Gastroesophageal sphincter (tissue), 4 donors: ENCODE measurements around the gene FAM136A. TPM values are rescaled to one million over a fixed set of nuclear protein-coding genes. Genes with fewer than 3 reads are reported as not detected.
A peak's percentile ranks its signal among the peaks of the same experiment; 100 is the strongest.

Experiments used
- ATAC-seq: fragments of 150-250 bp; one replicate; pipeline ENCODE4 v1.9.1; 2016; ENCODE audit warnings: mild to moderate bottlenecking, moderate library complexity
- H3K27ac ChIP-seq, 4 donors: fragments of 200-600 bp; sonication (generic) in 3 of 4; 1 replicate in 3 of 4; 2 replicates in 1 of 4; pipeline ENCODE4 v1.5.1; 2016 to 2019
- H3K27me3 ChIP-seq: fragments of 200-600 bp; sonication (generic); one replicate; pipeline ENCODE4 v1.5.1; 2019
- H3K36me3 ChIP-seq, 2 donors: fragments of 200-600 bp; sonication (generic); one replicate each; pipeline ENCODE4 v1.5.1; 2019; ENCODE audit warnings: control low read depth in 1 of 2
- H3K4me1 ChIP-seq, 3 donors: fragments of 200-600 bp; sonication (generic); 1 replicate in 2 of 3; 2 replicates in 1 of 3; pipeline ENCODE4 v1.5.1; 2016 to 2019; ENCODE audit warnings: control low read depth in 2 of 3
- H3K4me3 ChIP-seq, 2 donors: fragments of 200-600 bp; sonication (generic); one replicate each; pipeline ENCODE4 v1.5.1; 2019; ENCODE audit warnings: mild to moderate bottlenecking in 1 of 2, moderate library complexity in 1 of 2
- H3K9me3 ChIP-seq, 3 donors: fragments of 200-600 bp; sonication (generic); one replicate each; pipeline ENCODE4 v1.5.1; 2017 to 2019; ENCODE audit warnings: control low read depth in 2 of 3
- CTCF ChIP-seq, 4 experiments: fragments of 200-600 bp in 2 of 4; fragments of 450-650 bp in 2 of 4; sonication (generic) in 1 of 4; IDR thresholded peaks; one replicate each; pipeline ENCODE4 v1.5.1; 2017 to 2019; ENCODE audit warnings: antibody characterized with exemption in 4 of 4, mild to moderate bottlenecking in 2 of 4, moderate library complexity in 2 of 4
- EP300 ChIP-seq: sonication (generic); formaldehyde crosslinking; IDR thresholded peaks from one replicate; pipeline ENCODE4 v1.6.1; 2017; ENCODE audit warnings: antibody characterized with exemption, mild to moderate bottlenecking
- POLR2A ChIP-seq, 2 donors: fragments of 450-650 bp; IDR thresholded peaks; one replicate each; pipeline ENCODE4 v1.6.1; 2017; ENCODE audit warnings: antibody characterized with exemption in 2 of 2, mild to moderate bottlenecking in 2 of 2, moderate library complexity in 1 of 2
- POLR2AphosphoS5 ChIP-seq: sonication (generic); formaldehyde crosslinking; IDR thresholded peaks from one replicate; pipeline ENCODE4 v1.6.1; 2017; ENCODE audit warnings: antibody characterized with exemption
- WGBS, 2 donors: methylation state at CpG; one replicate each; pipeline ENCODE4 v1.1.5; 2018; ENCODE audit warnings: low coverage in 1 of 2; 5-methylcytosine and 5-hydroxymethylcytosine counted together
- total RNA-seq, 4 donors: library from RNA; depleted of rRNA; stranded (reverse); fragments of >200 nt; gene quantifications; one replicate each; pipeline ENCODE4 v1.1.0, GENCODE V29; 2016

The FAM136A gene
- 10 to 100 TPM; 17.9 to 33.0 (median 27.0) TPM for total RNA-seq

- peak; percentile 93 for ATAC-seq
- no peaks in the 10 kb centered on the region for H3K9me3 ChIP-seq
- H3K4me1 ChIP-seq, result peaks cover 0 to 17% (median 7%) of the 10 kb centered on the region in 3 donors
- H3K27me3 ChIP-seq, result no peaks in the 10 kb centered on the region
- 0 to 2% methylated on average over 5 to 9 of the region's 79 CpGs for WGBS, 2 donors
- TF ChIP-seq POLR2AphosphoS5 (peak; percentile 10), POLR2A (IDR thresholded peaks at IDR 0.05) (peak in 1 of 2 donors; percentile 18), EP300 (no peak), CTCF (IDR thresholded peaks at IDR 0.05) (peak; percentile 90 to 98 (median 97))
- peak within 1 kb of the TSS; percentile 7 to 92 (median 88) for H3K27ac ChIP-seq
- peak within 1 kb of the TSS; percentile 60 to 93 for H3K4me3 ChIP-seq
- peaks cover 0 to 38% of the 10 kb centered on the region in 2 donors for H3K36me3 ChIP-seq
Observed at GRCh38 chr2:70301344-70302194, at the start of gene FAM136A. TSS of gene FAM136A (minus strand) at chr2:70302067. CDS start at chr2:70302011, 56 bp downstream.

DNA sequence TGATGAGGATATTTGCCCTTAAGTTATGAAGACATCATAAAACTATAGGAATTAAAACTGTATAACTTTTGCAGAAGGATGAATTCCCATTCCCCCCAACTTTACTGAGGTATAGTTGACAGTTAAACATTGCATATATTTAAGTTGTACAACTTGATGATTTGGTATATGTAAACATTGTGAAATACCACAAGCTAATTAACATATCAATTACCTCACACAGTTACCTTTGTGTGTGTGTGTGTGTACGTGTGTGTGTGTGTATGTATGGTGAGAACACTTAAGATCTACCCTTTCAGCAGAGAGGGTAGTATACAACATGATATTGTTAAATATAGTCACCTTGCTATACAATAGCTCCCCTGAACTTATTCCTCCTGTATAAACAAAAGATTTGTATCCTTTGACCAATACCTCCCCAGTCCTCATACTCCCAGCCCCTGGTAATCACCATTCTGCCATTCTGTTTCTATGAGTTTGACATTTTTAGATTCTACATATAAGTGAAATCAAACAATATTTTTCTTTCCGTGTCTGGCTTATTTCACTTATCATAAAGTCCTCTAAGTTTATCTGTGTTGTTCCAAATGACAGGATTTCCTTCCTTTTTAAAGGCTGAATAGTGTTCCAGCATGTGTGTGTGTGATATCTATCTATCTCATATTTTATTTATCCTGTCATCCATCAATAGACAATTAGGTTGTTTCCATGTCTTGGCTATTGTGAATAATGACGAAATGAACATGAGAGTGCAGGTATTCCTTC lies 48.2 kb upstream of the FAM136A start:
- Histone ChIP-seq H3K9me3 (no peaks in the 10 kb centered on the region), H3K4me3 (no peak overlapping the region), H3K36me3 (no peaks in the 10 kb centered on the region), H3K4me1 (no peaks in the 10 kb centered on the region), H3K27ac (no peak overlapping the region), H3K27me3 (peaks cover 26% of the 10 kb centered on the region)
- TF ChIP-seq POLR2AphosphoS5 (no peak), EP300 (no peak), CTCF (IDR thresholded peaks at IDR 0.05) (no peak), POLR2A (IDR thresholded peaks at IDR 0.05) (no peak)
- no peak for ATAC-seq
- 51 to 76% methylated on average over 3 of the region's 3 CpGs for WGBS, 2 donors

DNA sequence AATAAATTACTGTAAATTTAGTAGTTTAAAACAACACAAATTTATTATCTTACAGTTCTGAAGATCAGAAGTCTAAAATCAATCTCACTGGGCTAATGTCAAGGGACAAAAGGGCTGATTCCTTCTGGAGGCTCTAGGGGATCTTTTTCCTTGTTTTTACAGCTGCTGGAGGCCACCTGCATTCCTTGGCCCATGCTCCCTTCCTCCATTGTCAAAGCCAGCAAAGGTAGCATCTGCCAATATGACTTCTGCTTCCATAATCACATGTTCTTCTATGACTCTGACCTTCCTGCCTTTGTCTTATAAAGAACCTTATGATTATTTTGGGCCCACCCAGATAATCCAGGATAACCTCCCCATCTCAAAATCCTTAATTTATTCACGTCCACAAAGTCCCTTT lies 46.0 kb upstream of the FAM136A start:
- 80 to 91% methylated on average over 1 of the region's 1 CpG for WGBS, 2 donors
- no peak for ATAC-seq
- Histone ChIP-seq H3K4me1 (no peaks in the 10 kb centered on the region), H3K9me3 (no peaks in the 10 kb centered on the region), H3K36me3 (no peaks in the 10 kb centered on the region), H3K27ac (no peak overlapping the region), H3K27me3 (peaks cover 40% of the 10 kb centered on the region), H3K4me3 (no peak overlapping the region)
- TF ChIP-seq EP300, result no peak
- no peak for TF ChIP-seq POLR2A (IDR thresholded peaks at IDR 0.05)
- no peak for TF ChIP-seq POLR2AphosphoS5
- TF ChIP-seq CTCF (IDR thresholded peaks at IDR 0.05), result no peak

GRCh38 chr2:70344195-70344594 lies 42.3 kb upstream of the FAM136A start:
- 40 to 60% methylated on average over 1 of the region's 1 CpG for WGBS, 2 donors
- Histone ChIP-seq H3K27me3 (peaks cover 28% of the 10 kb centered on the region), H3K9me3 (no peaks in the 10 kb centered on the region), H3K4me3 (no peak overlapping the region), H3K4me1 (no peaks in the 10 kb centered on the region), H3K36me3 (no peaks in the 10 kb centered on the region), H3K27ac (no peak overlapping the region)
- no peak for ATAC-seq
- no peak for TF ChIP-seq POLR2A (IDR thresholded peaks at IDR 0.05)
- TF ChIP-seq CTCF (IDR thresholded peaks at IDR 0.05), result no peak
- no peak for TF ChIP-seq POLR2AphosphoS5
- TF ChIP-seq EP300, result no peak
